Measurements from ENCODE around the gene SOX6. TPM values are rescaled to one million over a fixed set of nuclear protein-coding genes. Genes with fewer than 3 reads are reported as not detected.

SOX6 gene
- polyA plus RNA-seq, 1 of the 3 experiments (the other 2 are of a cell fraction), result 0.03 TPM

DNA sequence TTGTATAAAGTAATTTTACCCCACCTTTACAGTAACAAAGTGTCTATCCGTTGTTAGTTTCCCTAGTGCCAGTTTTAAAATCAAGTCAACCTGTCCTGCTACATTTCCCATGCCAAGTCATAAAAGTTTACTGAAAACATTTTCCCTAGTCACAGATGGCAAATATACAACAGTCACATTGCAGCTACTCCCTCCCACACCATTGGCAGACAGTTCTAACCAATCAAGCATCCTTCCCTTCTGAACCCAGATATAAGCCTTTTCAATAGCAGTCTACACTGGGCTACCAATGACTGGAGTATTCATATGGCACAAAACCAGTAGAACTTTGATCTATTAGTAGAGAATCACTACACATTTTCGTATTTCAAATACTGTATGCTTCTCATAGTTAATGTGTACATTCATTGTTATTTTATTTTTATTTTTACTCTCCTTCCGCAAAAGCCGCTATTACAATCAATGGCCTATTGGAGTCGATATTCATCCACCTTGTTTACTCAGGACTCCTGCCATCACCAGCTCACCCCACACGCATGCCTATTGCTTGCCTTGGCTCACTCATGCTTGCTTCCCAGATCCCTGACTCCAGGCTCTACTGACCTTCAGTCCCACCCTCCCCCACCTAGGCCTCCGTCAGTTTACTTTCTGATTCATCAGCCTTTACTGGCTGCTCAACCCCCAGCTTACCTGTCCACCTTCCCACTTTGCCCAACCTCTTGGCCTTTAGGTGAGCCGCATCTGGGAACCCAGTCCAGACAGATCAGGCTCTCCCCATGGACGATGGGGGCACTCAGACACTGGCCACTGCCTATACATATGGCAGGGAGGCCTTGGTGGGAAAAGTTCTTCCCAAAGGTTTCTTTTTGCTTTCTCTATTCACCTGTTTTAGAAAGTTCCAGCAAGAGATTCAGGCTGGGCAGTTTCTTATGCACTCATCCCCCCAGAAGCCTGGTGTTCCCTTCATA lies 408.4 kb downstream of the SOX6 start:
- Histone ChIP-seq H4K20me1 (ENCODE audit: insufficient read depth) (no peaks in the 10 kb centered on the region), H3K79me2 (ENCODE audit: insufficient read depth) (no peaks in the 10 kb centered on the region), H2AFZ (ENCODE audit: low read depth) (no peak overlapping the region), H3K27me3 (ENCODE audit: insufficient read depth) (no peaks in the 10 kb centered on the region), H3K4me2 (no peak overlapping the region), H3K9me3 (peaks cover 8% of the 10 kb centered on the region; the same call in 1 of the 2 replicates), H3K36me3 (replicated peaks in 1 of 2; ENCODE audit: control insufficient read depth in 1 of 2, insufficient read depth in 2 of 2, low read length in 1 of 2) (no peaks in the 10 kb centered on the region), H3F3A (replicated peaks; ENCODE audit: insufficient read depth) (no peaks in the 10 kb centered on the region), H3K4me1 (ENCODE audit: control insufficient read depth in 1 of 2, insufficient read depth in 2 of 2, low read depth in 1 of 2, low read length in 1 of 2) (peaks cover 0 to 2% of the 10 kb centered on the region in 2 experiments; a peak in 1 of 4 replicates), H3K9me2 (no peaks in the 10 kb centered on the region), H3K27ac (ENCODE audit: low read depth in 2 of 2, low read length in 1 of 2) (no peak overlapping the region), H3K9ac (no peak overlapping the region), H3K4me3 (ENCODE audit: low read depth in 2 of 2, low read length in 1 of 2) (no peak overlapping the region)
- TF ChIP-seq RCOR1 (IDR thresholded peaks at IDR 0.05; ENCODE audit: low read length) (no peak), TEAD4 (IDR thresholded peaks at IDR 0.05; ENCODE audit: borderline replicate concordance, insufficient read depth) (no peak), TCF12 (IDR thresholded peaks at IDR 0.05) (no peak), RFX5 (IDR thresholded peaks at IDR 0.05; ENCODE audit: low read length) (no peak), ELF1 (IDR thresholded peaks at IDR 0.05) (no peak), FOXM1 (IDR thresholded peaks at IDR 0.05; ENCODE audit: low read depth) (no peak)
- TF ChIP-seq, protein P1, sequence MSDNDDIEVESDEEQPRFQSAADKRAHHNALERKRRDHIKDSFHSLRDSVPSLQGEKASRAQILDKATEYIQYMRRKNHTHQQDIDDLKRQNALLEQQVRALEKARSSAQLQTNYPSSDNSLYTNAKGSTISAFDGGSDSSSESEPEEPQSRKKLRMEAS (IDR thresholded peaks at IDR 0.05; ENCODE audit: low read depth), result no peak
- ChIA-PET POLR2A (no interaction called here), CTCF (no interaction called here)
- WGBS (ENCODE audit: low lambda C conversion rate), result 53% methylated on average over 9 of the region's 9 CpGs
- DNase-seq, result no peak

DNA sequence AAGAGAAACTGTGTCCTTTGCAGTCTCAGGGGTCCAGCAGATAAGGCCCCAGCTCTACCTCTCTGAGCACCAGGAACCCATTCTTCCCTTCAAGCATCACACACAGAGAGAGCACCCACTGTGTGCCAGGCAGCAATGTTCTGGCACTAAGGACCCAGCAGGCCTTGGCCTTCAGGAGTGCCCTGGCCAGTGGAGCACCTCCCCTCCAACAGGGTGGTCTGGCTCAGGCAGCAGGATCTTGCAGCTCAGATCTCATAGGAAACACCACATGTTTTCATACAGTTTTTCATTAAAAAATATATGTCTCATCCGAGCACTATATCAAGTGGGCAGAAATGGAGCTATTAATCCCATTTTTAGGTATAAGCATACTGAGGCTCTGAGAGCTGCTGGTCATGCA lies 410.6 kb downstream of the SOX6 start:
- H3K79me2 ChIP-seq (ENCODE audit: insufficient read depth), result no peaks in the 10 kb centered on the region
- H3K27ac ChIP-seq (ENCODE audit: low read depth in 2 of 2, low read length in 1 of 2), result no peak overlapping the region
- H3K4me2 ChIP-seq, result no peak overlapping the region
- POLR2A ChIA-PET, result no interaction called here
- H2AFZ ChIP-seq (ENCODE audit: low read depth), result no peak overlapping the region
- CTCF ChIA-PET, result interaction anchor here (1.0 to 1.2 kb wide), 3 partner anchors 17 to 61 kb away, joined by 3 to 4 read pairs (median 3); no protein-coding TSS in a partner anchor
- no peak for TF ChIP-seq EP300 (IDR thresholded peaks at IDR 0.05; ENCODE audit: borderline replicate concordance in 1 of 2, low read depth in 1 of 2, low read length in 1 of 2)
- TF ChIP-seq GABPA (IDR thresholded peaks at IDR 0.05; ENCODE audit: low read depth), result no peak
- TF ChIP-seq, protein P2, sequence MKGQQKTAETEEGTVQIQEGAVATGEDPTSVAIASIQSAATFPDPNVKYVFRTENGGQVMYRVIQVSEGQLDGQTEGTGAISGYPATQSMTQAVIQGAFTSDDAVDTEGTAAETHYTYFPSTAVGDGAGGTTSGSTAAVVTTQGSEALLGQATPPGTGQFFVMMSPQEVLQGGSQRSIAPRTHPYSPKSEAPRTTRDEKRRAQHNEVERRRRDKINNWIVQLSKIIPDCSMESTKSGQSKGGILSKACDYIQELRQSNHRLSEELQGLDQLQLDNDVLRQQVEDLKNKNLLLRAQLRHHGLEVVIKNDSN (IDR thresholded peaks at IDR 0.05; ENCODE audit: borderline replicate concordance, low read depth), result no peak
- no peak for TF ChIP-seq GATA2 (CRISPR knock-in tag; IDR thresholded peaks at IDR 0.05)
- TF ChIP-seq, protein P3, sequence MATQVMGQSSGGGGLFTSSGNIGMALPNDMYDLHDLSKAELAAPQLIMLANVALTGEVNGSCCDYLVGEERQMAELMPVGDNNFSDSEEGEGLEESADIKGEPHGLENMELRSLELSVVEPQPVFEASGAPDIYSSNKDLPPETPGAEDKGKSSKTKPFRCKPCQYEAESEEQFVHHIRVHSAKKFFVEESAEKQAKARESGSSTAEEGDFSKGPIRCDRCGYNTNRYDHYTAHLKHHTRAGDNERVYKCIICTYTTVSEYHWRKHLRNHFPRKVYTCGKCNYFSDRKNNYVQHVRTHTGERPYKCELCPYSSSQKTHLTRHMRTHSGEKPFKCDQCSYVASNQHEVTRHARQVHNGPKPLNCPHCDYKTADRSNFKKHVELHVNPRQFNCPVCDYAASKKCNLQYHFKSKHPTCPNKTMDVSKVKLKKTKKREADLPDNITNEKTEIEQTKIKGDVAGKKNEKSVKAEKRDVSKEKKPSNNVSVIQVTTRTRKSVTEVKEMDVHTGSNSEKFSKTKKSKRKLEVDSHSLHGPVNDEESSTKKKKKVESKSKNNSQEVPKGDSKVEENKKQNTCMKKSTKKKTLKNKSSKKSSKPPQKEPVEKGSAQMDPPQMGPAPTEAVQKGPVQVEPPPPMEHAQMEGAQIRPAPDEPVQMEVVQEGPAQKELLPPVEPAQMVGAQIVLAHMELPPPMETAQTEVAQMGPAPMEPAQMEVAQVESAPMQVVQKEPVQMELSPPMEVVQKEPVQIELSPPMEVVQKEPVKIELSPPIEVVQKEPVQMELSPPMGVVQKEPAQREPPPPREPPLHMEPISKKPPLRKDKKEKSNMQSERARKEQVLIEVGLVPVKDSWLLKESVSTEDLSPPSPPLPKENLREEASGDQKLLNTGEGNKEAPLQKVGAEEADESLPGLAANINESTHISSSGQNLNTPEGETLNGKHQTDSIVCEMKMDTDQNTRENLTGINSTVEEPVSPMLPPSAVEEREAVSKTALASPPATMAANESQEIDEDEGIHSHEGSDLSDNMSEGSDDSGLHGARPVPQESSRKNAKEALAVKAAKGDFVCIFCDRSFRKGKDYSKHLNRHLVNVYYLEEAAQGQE (IDR thresholded peaks at IDR 0.05; ENCODE audit: low read depth, low read length), result no peak
- TF ChIP-seq SMC3 (IDR thresholded peaks at IDR 0.05; ENCODE audit: low read depth, low read length), result no peak
- no peak for TF ChIP-seq RCOR1 (IDR thresholded peaks at IDR 0.05; ENCODE audit: low read length)
- H3K9me3 ChIP-seq, result peaks cover 8% of the 10 kb centered on the region; the same call in 1 of the 2 replicates
- H3F3A ChIP-seq (replicated peaks; ENCODE audit: insufficient read depth), result no peaks in the 10 kb centered on the region
- no peaks in the 10 kb centered on the region for H3K27me3 ChIP-seq (ENCODE audit: insufficient read depth)
- no peak overlapping the region for H3K4me3 ChIP-seq (ENCODE audit: low read depth in 2 of 2, low read length in 1 of 2)
- H3K4me1 ChIP-seq (ENCODE audit: control insufficient read depth in 1 of 2, insufficient read depth in 2 of 2, low read depth in 1 of 2, low read length in 1 of 2), result peaks cover 0 to 2% of the 10 kb centered on the region in 2 experiments; a peak in 1 of 4 replicates
- H3K36me3 ChIP-seq (replicated peaks in 1 of 2; ENCODE audit: control insufficient read depth in 1 of 2, insufficient read depth in 2 of 2, low read length in 1 of 2), result no peaks in the 10 kb centered on the region
- H4K20me1 ChIP-seq (ENCODE audit: insufficient read depth), result no peaks in the 10 kb centered on the region
- H3K9me2 ChIP-seq, result no peaks in the 10 kb centered on the region
- WGBS (ENCODE audit: low lambda C conversion rate), result 27% methylated on average over 1 of the region's 1 CpG
- H3K9ac ChIP-seq, result no peak overlapping the region
- DNase-seq, result no peak

Measured in SK-N-SH (cell line).